H9 (cell line): ENCODE results near the gene HNRNPH1. TPM values are rescaled to one million over a fixed set of nuclear protein-coding genes. Genes with fewer than 3 reads are reported as not detected.

Source experiments
- DNase-seq: peaks from one replicate; pipeline ENCODE4 v3.0.0-alpha.2; 2017
- H2AFZ ChIP-seq: one replicate; pipeline ENCODE4 v1.6.1; 2013; ENCODE audit warnings: mild to moderate bottlenecking, low read length, control low read depth, moderate library complexity
- H2AK5ac ChIP-seq: 2 replicates; pipeline ENCODE4 v1.6.1; 2013; ENCODE audit warnings: low read length, control low read depth, mixed read lengths; ENCODE audit not compliant: insufficient read length
- H2BK120ac ChIP-seq: one replicate; pipeline ENCODE4 v1.6.1; 2013; ENCODE audit warnings: low read depth, mild to moderate bottlenecking, low read length, control low read depth, inconsistent platforms; ENCODE audit not compliant: poor library complexity, severe bottlenecking
- H2BK12ac ChIP-seq: 2 replicates; pipeline ENCODE4 v1.6.1; 2013; ENCODE audit warnings: low read length, control low read depth, mixed read lengths, low read depth; ENCODE audit not compliant: insufficient read length
- H2BK15ac ChIP-seq: 2 replicates; pipeline ENCODE4 v1.6.1; 2013; ENCODE audit warnings: low read depth, low read length, control low read depth
- H2BK20ac ChIP-seq: one replicate; pipeline ENCODE4 v1.6.1; 2013; ENCODE audit warnings: low read depth, mild to moderate bottlenecking, low read length, control low read depth, inconsistent platforms; ENCODE audit not compliant: poor library complexity, severe bottlenecking
- H2BK5ac ChIP-seq: 2 replicates; pipeline ENCODE4 v1.6.1; 2013; ENCODE audit warnings: low read length, control low read depth, mixed read lengths; ENCODE audit not compliant: insufficient read length
- H3K14ac ChIP-seq: 2 replicates; pipeline ENCODE4 v1.6.1; 2013; ENCODE audit warnings: low read length, control low read depth; ENCODE audit not compliant: insufficient read depth
- H3K18ac ChIP-seq: 2 replicates; pipeline ENCODE4 v1.6.1; 2013; ENCODE audit warnings: low read depth, mild to moderate bottlenecking, mixed read lengths, low read length, control low read depth; ENCODE audit not compliant: insufficient read length
- H3K23ac ChIP-seq: 2 replicates; pipeline ENCODE4 v1.6.1; 2013; ENCODE audit warnings: low read length, control low read depth, mixed read lengths, low read depth; ENCODE audit not compliant: insufficient read length
- H3K23me2 ChIP-seq: 2 replicates; pipeline ENCODE4 v1.6.1; 2013; ENCODE audit warnings: low read depth, mild to moderate bottlenecking, mixed read lengths, low read length, control low read depth; ENCODE audit not compliant: insufficient read length, poor library complexity, severe bottlenecking
- H3K27ac ChIP-seq: 2 replicates; pipeline ENCODE4 v1.5.1; 2013; ENCODE audit warnings: low read length, control low read depth, mixed read lengths, low read depth; ENCODE audit not compliant: insufficient read length
- H3K27me3 ChIP-seq: 2 replicates; pipeline ENCODE4 v1.6.1; 2013; ENCODE audit warnings: low read length, control low read depth, inconsistent platforms; ENCODE audit not compliant: insufficient read depth
- H3K4ac ChIP-seq: 2 replicates; pipeline ENCODE4 v1.6.1; 2013; ENCODE audit warnings: low read depth, mild to moderate bottlenecking, control low read depth, inconsistent platforms, low read length, moderate library complexity
- H3K4me1 ChIP-seq: 2 replicates; pipeline ENCODE4 v1.6.1; 2013; ENCODE audit warnings: low read length, control low read depth, inconsistent platforms; ENCODE audit not compliant: insufficient read depth
- H3K4me2 ChIP-seq: 2 replicates; pipeline ENCODE4 v1.6.1; 2013; ENCODE audit warnings: low read length, control low read depth, mixed read lengths; ENCODE audit not compliant: insufficient read length, insufficient read depth
- H3K56ac ChIP-seq: 2 replicates; pipeline ENCODE4 v1.6.1; 2013; ENCODE audit warnings: low read depth, mild to moderate bottlenecking, mixed read lengths, low read length, control low read depth; ENCODE audit not compliant: insufficient read length
- H3K79me1 ChIP-seq: 2 replicates; pipeline ENCODE4 v1.6.1; 2013; ENCODE audit warnings: low read depth, mild to moderate bottlenecking, moderate library complexity, low read length, control low read depth, inconsistent platforms; ENCODE audit not compliant: insufficient read depth, poor library complexity, severe bottlenecking
- H3K79me2 ChIP-seq: 2 replicates; pipeline ENCODE4 v1.6.1; 2013; ENCODE audit warnings: low read length, control low read depth, inconsistent platforms; ENCODE audit not compliant: insufficient read depth
- H3K9ac ChIP-seq: 2 replicates; pipeline ENCODE4 v1.6.1; 2013; ENCODE audit warnings: low read length, control low read depth, mixed read lengths; ENCODE audit not compliant: insufficient read length; ENCODE audit errors: extremely low read depth
- H3K9me3 ChIP-seq: one replicate; pipeline ENCODE4 v1.6.1; 2013; ENCODE audit warnings: low read depth, low read length, inconsistent platforms; ENCODE audit not compliant: control insufficient read depth
- H3T11ph ChIP-seq: one replicate; pipeline ENCODE4 v1.6.1; 2013; ENCODE audit warnings: mild to moderate bottlenecking, low read length, control low read depth, inconsistent platforms
- H4K20me1 ChIP-seq: one replicate; pipeline ENCODE4 v1.6.1; 2013; ENCODE audit not compliant: control insufficient read depth, insufficient read length, insufficient read depth
- H4K5ac ChIP-seq: 2 replicates; pipeline ENCODE4 v1.6.1; 2013; ENCODE audit warnings: low read depth, mild to moderate bottlenecking, mixed read lengths, low read length, control low read depth; ENCODE audit not compliant: insufficient read length
- H4K8ac ChIP-seq: replicated peaks from 2 replicates; pipeline ENCODE4 v1.6.1; 2013; ENCODE audit warnings: low read length, control low read depth, mixed read lengths, low read depth; ENCODE audit not compliant: insufficient read length
- H4K91ac ChIP-seq: 2 replicates; pipeline ENCODE4 v1.6.1; 2013; ENCODE audit warnings: low read depth, mild to moderate bottlenecking, moderate library complexity, mixed read lengths, low read length, control low read depth; ENCODE audit not compliant: insufficient read length
- H3K27ac Mint-ChIP-seq, 3 experiments: 2 replicates in 2 of 3; 3 replicates in 1 of 3; pipeline ENCODE4 v1.8.0; 2020 to 2021; ENCODE audit warnings: mixed read lengths in 3 of 3, mild to moderate bottlenecking in 1 of 3, moderate library complexity in 1 of 3
- H3K27me3 Mint-ChIP-seq: 2 replicates; pipeline ENCODE4 v1.8.0; 2021; ENCODE audit warnings: low read depth, mild to moderate bottlenecking, moderate library complexity, mixed read lengths
- H3K36me3 Mint-ChIP-seq, 3 experiments: 2 replicates in 2 of 3; 3 replicates in 1 of 3; pipeline ENCODE4 v1.8.0; 2020 to 2021; ENCODE audit warnings: low read depth in 3 of 3, mixed read lengths in 3 of 3; ENCODE audit not compliant: insufficient read depth in 1 of 3
- H3K4me1 Mint-ChIP-seq, 2 experiments: 2 replicates each; pipeline ENCODE4 v1.8.0; 2020; ENCODE audit warnings: mixed read lengths in 2 of 2
- H3K4me3 Mint-ChIP-seq, 2 experiments: 2 replicates in 1 of 2; 3 replicates in 1 of 2; pipeline ENCODE4 v1.8.0; 2020 to 2021; ENCODE audit warnings: mild to moderate bottlenecking in 2 of 2, mixed read lengths in 2 of 2, moderate library complexity in 1 of 2
- H3K9me3 Mint-ChIP-seq, 2 experiments: 2 replicates in 1 of 2; 3 replicates in 1 of 2; pipeline ENCODE4 v1.8.0; 2020; ENCODE audit warnings: mild to moderate bottlenecking in 2 of 2, mixed read lengths in 2 of 2, moderate library complexity in 1 of 2
- WGBS: extraction: QIAGEN DNeasy Blood & Tissue Kit; methylation state at CpG from one replicate; pipeline ENCODE4 v1.1.7; 2013; ENCODE audit warnings: missing lambda C conversion rate, low lambda C conversion rate, mixed read lengths; ENCODE audit not compliant: insufficient read length; ENCODE audit errors: extremely low coverage; 5-methylcytosine and 5-hydroxymethylcytosine counted together
- total RNA-seq: library from RNA; stranded (reverse); gene quantifications from 2 replicates; pipeline ENCODE4 v1.2.1, GENCODE V29; 2021
- TF ChIP-seq, protein P1 (sequence below): fragments of 200-600 bp; sonication (generic); conservative IDR thresholded peaks from 3 replicates; pipeline ENCODE4 v1.8.0; 2021; ENCODE audit warnings: antibody characterized with exemption, mild to moderate bottlenecking

The HNRNPH1 gene
- total RNA-seq, 1 experiment from 2014 or later, result 1,066 TPM

DNA sequence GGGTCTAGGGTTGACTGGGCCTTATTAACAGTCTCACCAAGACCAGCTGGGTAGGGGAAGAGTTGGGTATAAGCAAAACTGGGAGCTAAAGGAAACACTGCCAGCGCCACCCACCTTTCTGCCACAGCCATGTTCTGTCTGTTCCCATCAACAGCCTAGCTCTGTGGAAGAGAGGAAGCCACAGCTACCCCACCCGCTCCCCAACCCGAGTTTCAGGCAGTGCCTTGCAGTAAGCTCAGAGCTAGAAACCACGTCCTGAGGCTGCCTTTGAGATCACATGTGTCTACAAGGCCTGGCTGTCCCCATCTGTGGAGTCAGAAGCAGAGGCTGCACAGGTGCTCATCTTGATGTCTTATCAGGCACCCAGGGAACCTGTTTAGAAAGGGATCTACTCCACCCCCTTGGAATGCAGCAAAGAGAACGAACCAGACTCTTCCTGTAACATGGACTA is 15.3 kb downstream of the HNRNPH1 start:
- no CpG with 5 or more reads among the region's 5 CpGs for WGBS
- Histone ChIP-seq H3K79me2 (no peaks in the 10 kb centered on the region), H3K4ac (no peak overlapping the region), H2AFZ (no peak overlapping the region), H2BK20ac (no peak overlapping the region), H4K20me1 (no peaks in the 10 kb centered on the region), H3K4me2 (no peak overlapping the region), H3K56ac (no peak overlapping the region), H2BK120ac (no peak overlapping the region), H3K27ac (no peak overlapping the region), H3K23me2 (no peaks in the 10 kb centered on the region), H3K79me1 (no peaks in the 10 kb centered on the region), H2BK15ac (no peak overlapping the region), H3T11ph (no peak overlapping the region), H2BK5ac (no peak overlapping the region), H3K4me1 (no peaks in the 10 kb centered on the region), H3K23ac (no peak overlapping the region), H4K91ac (no peak overlapping the region), H3K9me3 (no peaks in the 10 kb centered on the region), H4K5ac (no peak overlapping the region), H4K8ac (no peak overlapping the region), H3K9ac (no peak overlapping the region), H3K18ac (no peak overlapping the region), H3K27me3 (no peaks in the 10 kb centered on the region), H2AK5ac (no peak overlapping the region), H3K14ac (no peak overlapping the region), H2BK12ac (no peak overlapping the region)
- H3K9me3 Mint-ChIP-seq, result no peaks in the 10 kb centered on the region; a peak in 1 of 5 replicates
- peaks cover 7 to 10% of the 10 kb centered on the region in 2 experiments; a peak in 1 of 4 replicates for H3K4me1 Mint-ChIP-seq
- peak overlapping the region in 2 of 3 experiments; percentile 25 to 92; a peak in 2 of 7 replicates for H3K27ac Mint-ChIP-seq
- peaks cover 24 to 91% (median 69%) of the 10 kb centered on the region in 3 experiments for H3K36me3 Mint-ChIP-seq
- DNase-seq, result no peak
- H3K27me3 Mint-ChIP-seq, result peaks cover 1% of the 10 kb centered on the region
- H3K4me3 Mint-ChIP-seq, result no peak overlapping the region
- TF ChIP-seq, protein P1, sequence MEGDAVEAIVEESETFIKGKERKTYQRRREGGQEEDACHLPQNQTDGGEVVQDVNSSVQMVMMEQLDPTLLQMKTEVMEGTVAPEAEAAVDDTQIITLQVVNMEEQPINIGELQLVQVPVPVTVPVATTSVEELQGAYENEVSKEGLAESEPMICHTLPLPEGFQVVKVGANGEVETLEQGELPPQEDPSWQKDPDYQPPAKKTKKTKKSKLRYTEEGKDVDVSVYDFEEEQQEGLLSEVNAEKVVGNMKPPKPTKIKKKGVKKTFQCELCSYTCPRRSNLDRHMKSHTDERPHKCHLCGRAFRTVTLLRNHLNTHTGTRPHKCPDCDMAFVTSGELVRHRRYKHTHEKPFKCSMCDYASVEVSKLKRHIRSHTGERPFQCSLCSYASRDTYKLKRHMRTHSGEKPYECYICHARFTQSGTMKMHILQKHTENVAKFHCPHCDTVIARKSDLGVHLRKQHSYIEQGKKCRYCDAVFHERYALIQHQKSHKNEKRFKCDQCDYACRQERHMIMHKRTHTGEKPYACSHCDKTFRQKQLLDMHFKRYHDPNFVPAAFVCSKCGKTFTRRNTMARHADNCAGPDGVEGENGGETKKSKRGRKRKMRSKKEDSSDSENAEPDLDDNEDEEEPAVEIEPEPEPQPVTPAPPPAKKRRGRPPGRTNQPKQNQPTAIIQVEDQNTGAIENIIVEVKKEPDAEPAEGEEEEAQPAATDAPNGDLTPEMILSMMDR, result no peak
